Tibial nerve (tissue), 4 donors: ENCODE results near the gene TESK2.

Experiments used
- CTCF ChIP-seq, 5 experiments: fragments of 200-600 bp in 3 of 5; fragments of 450-650 bp in 2 of 5; sonication (generic) in 3 of 5; IDR thresholded peaks; one replicate each; pipeline ENCODE4 v1.5.1; 2016 to 2019; ENCODE audit warnings: antibody characterized with exemption in 5 of 5, mild to moderate bottlenecking in 3 of 5, moderate library complexity in 2 of 5
- EP300 ChIP-seq, 2 donors: sonication (generic); formaldehyde crosslinking; IDR thresholded peaks; one replicate each; pipeline ENCODE4 v1.6.1; 2017; ENCODE audit warnings: antibody characterized with exemption in 2 of 2, mild to moderate bottlenecking in 1 of 2

GRCh38 chr1:45485949-45486348 lies 5.0 kb downstream of the TESK2 start:
- TF ChIP-seq CTCF (IDR thresholded peaks at IDR 0.05) (no peak), EP300 (IDR thresholded peaks at IDR 0.05) (no peak)
